ENCODE measurements around the gene MYORG.
"Not testable (repeated sequence)": the region's sequence is repeated elsewhere in the genome, so short reads cannot be mapped to it uniquely, and the experiment has no call there.

MYORG gene

GRCh38 chr9:34374339-34374738 lies 2.4 kb downstream of the MYORG start:
- no peak overlapping the region for H3K27ac ChIP-seq (ENCODE audit: low read length)
- H3K27me3 ChIP-seq (ENCODE audit: insufficient read depth, low read length), result peaks cover 31% of the 10 kb centered on the region
- no peak overlapping the region for H3K9ac ChIP-seq (ENCODE audit: low read depth, low read length)
- no peaks in the 10 kb centered on the region for H3K36me3 ChIP-seq (ENCODE audit: insufficient read depth, low read depth, low read length)
- no peaks in the 10 kb centered on the region for H3K9me3 ChIP-seq (ENCODE audit: insufficient read depth, low read depth, low read length)
- H3K4me1 ChIP-seq (ENCODE audit: insufficient read depth, low read length), result peaks cover 13% of the 10 kb centered on the region
- no peak overlapping the region for H3K4me3 ChIP-seq (ENCODE audit: low read length)

DNA sequence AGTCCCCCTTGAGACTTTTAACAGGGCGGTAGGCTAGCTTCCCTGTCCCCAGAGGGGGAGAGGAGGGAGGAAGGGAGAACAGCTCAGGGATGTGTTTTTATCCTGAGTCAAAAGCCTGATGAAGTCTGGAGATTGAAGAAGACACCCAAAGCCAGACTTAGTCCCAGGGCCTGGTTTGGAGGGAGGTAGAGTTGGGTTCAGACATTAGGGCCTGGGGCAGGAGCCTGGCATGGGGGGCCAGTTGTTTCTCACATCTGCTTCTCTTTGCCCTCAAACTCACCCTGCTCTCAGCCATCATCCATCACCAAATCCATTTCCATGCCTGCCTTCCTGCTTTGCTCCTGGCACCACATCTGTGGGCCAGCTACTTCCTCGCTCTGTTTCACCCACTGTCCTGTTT lies 2.9 kb downstream of the MYORG start:
- H3K27me3 ChIP-seq (ENCODE audit: insufficient read depth, low read length), result peaks cover 25% of the 10 kb centered on the region
- H3K4me1 ChIP-seq (ENCODE audit: insufficient read depth, low read length), result peaks cover 13% of the 10 kb centered on the region
- H3K36me3 ChIP-seq (ENCODE audit: insufficient read depth, low read depth, low read length), result no peaks in the 10 kb centered on the region
- no peak overlapping the region for H3K9ac ChIP-seq (ENCODE audit: low read depth, low read length)
- no peak overlapping the region for H3K4me3 ChIP-seq (ENCODE audit: low read length)
- no peaks in the 10 kb centered on the region for H3K9me3 ChIP-seq (ENCODE audit: insufficient read depth, low read depth, low read length)
- H3K27ac ChIP-seq (ENCODE audit: low read length), result no peak overlapping the region

DNA sequence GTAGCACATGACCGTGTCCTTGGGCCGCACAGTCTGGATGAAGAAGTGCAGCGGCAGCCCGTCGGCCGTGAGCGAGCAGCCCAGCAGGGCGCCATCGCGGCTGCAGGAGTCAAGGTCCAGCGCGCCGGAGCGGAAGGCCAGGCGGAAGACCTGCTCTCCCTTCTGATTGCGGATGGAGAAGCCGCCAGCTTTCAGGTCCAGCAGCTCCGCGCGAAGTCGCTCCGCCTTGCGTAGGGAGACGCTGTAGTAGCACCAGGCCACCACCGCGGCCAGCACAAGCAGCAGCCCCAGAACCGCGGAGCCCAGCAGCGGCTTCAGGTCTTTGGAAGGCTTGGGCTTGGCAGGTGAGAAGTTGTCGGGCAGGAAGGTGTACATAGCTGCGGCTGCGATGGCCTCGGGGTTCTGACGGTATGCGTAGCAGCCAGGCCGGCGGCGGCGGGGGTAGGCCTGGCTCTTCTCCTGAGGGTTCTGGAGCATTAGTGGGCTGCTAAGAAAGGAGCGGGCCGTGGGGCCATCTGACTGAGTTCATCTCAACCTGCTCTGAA lies 4.2 kb downstream of the MYORG start:
- Histone ChIP-seq H3K4me3 (ENCODE audit: low read length) (no peak overlapping the region), H3K9ac (ENCODE audit: low read depth, low read length) (no peak overlapping the region), H3K4me1 (ENCODE audit: insufficient read depth, low read length) (peaks cover 13% of the 10 kb centered on the region), H3K27me3 (ENCODE audit: insufficient read depth, low read length) (peaks cover 16% of the 10 kb centered on the region), H3K27ac (ENCODE audit: low read length) (no peak overlapping the region), H3K36me3 (ENCODE audit: insufficient read depth, low read depth, low read length) (no peaks in the 10 kb centered on the region), H3K9me3 (ENCODE audit: insufficient read depth, low read depth, low read length) (no peaks in the 10 kb centered on the region; the same call in 1 of the 2 replicates)

DNA sequence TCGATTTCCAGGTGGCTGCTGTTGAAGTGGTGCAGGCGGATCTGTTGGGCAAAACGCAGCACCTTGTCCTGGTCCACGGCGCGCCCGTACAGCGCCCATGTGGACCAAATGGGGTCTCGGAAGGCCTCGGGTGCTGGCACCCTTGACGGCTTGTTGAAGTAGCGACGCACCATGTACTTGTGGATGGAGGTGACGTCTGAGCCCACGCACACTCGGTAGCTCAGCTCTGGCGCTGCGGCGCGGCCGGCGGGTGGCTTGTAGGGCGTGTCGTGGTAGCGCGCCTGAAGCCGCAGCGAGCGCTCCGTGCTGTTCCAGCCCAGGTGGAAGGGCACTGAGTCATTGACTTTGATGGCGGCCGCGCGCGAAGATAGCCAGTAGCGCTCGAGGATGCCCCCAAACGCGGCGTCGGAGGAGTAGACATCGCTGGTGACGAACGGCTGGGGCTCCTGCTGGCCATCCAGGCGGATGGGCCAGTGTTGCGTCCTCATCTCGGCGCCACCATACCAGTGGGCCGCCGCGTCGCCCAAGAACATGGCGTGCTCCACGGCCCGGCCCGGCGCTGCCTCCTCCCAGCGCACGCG lies 4.7 kb downstream of the MYORG start:
- Histone ChIP-seq H3K9ac (ENCODE audit: low read depth, low read length) (no peak overlapping the region), H3K27me3 (ENCODE audit: insufficient read depth, low read length) (peaks cover 16% of the 10 kb centered on the region), H3K9me3 (ENCODE audit: insufficient read depth, low read depth, low read length) (no peaks in the 10 kb centered on the region; the same call in 1 of the 2 replicates), H3K36me3 (ENCODE audit: insufficient read depth, low read depth, low read length) (no peaks in the 10 kb centered on the region), H3K27ac (ENCODE audit: low read length) (no peak overlapping the region), H3K4me1 (ENCODE audit: insufficient read depth, low read length) (peaks cover 13% of the 10 kb centered on the region), H3K4me3 (ENCODE audit: low read length) (no peak overlapping the region)

DNA sequence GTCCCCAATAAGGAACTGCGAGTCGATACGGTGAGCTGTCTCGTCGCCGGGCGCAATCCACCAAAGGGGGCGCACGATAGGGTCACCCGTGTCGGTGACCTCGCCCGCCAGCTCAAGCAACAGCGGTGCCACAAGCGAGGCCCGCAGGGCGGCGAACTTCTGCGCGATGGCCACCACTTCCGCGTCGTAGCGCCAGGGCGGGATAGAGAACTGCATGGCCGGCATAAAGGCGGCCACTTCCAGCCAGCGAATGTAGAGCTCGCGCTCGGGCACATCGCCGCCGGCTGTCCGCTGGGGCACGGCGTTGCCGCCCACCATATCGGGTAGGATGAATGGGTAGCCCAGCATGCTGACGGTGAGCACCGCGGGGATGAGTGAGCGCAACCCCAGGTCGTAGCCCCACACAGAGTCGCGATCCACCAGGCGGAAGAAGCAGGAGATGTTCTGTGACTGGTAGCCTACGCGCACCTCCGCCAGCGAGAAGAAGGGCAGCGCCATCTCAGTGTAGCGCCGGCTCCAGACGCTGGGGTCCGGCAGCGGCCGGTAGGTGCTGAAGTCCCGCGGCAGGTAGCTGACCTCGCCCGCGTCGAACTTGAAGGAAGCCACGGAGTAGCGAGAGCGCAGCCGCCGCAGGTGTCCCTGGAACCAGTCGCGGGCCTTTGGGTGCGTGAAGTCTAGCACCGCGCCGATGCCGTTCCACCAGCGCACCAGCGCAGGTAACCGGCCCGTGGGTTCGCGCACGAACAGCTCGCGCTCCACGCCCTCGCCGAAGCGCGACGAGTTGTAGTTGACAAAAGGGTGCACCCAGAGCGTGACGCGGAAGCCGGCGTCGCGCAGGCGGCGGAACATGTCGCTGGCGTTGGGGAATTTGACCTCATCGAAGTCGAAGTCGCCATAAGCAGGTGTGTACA lies 5.5 kb downstream of the MYORG start:
- no peak overlapping the region for H3K27ac ChIP-seq (ENCODE audit: low read length)
- H3K4me3 ChIP-seq (ENCODE audit: low read length), result no peak overlapping the region
- no peaks in the 10 kb centered on the region; the same call in 1 of the 2 replicates for H3K9me3 ChIP-seq (ENCODE audit: insufficient read depth, low read depth, low read length)
- H3K9ac ChIP-seq (ENCODE audit: low read depth, low read length), result no peak overlapping the region
- H3K4me1 ChIP-seq (ENCODE audit: insufficient read depth, low read length), result peaks cover 13% of the 10 kb centered on the region
- H3K36me3 ChIP-seq (ENCODE audit: insufficient read depth, low read depth, low read length), result no peaks in the 10 kb centered on the region
- H3K27me3 ChIP-seq (ENCODE audit: insufficient read depth, low read length), result peaks cover 13% of the 10 kb centered on the region

DNA sequence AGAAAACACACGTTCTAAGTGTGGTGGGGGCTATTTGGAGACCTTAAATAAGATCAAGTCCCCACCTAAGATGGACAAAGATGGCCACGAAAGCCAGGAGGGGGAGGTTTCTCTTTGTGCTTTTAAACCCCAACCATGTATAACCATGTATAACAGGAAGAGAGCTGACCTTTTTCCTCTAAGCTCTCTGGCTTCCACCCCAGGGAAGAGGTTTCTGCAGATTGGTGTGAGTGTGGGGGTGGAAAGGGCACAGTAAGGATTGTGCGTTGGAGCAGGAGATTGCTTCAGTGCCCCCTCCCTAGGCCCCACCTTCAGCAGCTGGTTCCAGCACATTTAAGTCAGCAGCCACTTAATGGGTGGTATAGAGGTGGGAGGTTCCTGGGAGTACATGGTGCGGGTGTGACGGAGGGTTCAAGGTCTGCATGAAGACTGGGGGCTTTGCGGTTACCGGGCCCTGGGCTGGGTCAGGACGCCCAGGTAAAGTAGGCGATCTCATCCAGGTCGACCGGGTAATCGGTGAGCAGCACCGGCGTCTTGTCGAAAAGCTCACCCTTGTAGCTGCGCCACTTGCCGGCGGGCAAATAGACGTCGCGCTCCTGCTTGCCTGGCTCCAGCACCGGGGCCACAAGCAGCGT lies 6.2 kb downstream of the MYORG start:
- Histone ChIP-seq H3K4me3 (ENCODE audit: low read length) (no peak overlapping the region), H3K27me3 (ENCODE audit: insufficient read depth, low read length) (peaks cover 6% of the 10 kb centered on the region), H3K9me3 (ENCODE audit: insufficient read depth, low read depth, low read length) (no peaks in the 10 kb centered on the region; the same call in 1 of the 2 replicates), H3K9ac (ENCODE audit: low read depth, low read length) (no peak overlapping the region), H3K27ac (ENCODE audit: low read length) (no peak overlapping the region), H3K36me3 (ENCODE audit: insufficient read depth, low read depth, low read length) (no peaks in the 10 kb centered on the region), H3K4me1 (ENCODE audit: insufficient read depth, low read length) (peaks cover 7% of the 10 kb centered on the region)

- Histone ChIP-seq H3K4me3 (ENCODE audit: low read length) (no peak overlapping the region), H3K36me3 (ENCODE audit: insufficient read depth, low read depth, low read length) (no peaks in the 10 kb centered on the region), H3K4me1 (ENCODE audit: insufficient read depth, low read length) (peaks cover under 1% of the 10 kb centered on the region; the same call in 1 of the 2 replicates), H3K9me3 (ENCODE audit: insufficient read depth, low read depth, low read length) (no peaks in the 10 kb centered on the region; the same call in 1 of the 2 replicates), H3K9ac (ENCODE audit: low read depth, low read length) (no peak overlapping the region), H3K27me3 (ENCODE audit: insufficient read depth, low read length) (no peaks in the 10 kb centered on the region), H3K27ac (ENCODE audit: low read length) (no peak overlapping the region)
Observed at GRCh38 chr9:34369636-34370035, 7.1 kb downstream of the MYORG start.

GRCh38 chr9:34368796-34369195 lies 7.9 kb downstream of the MYORG start:
- not testable (repeated sequence) for H3K9me3 ChIP-seq (ENCODE audit: insufficient read depth, low read depth, low read length); H3K27me3 ChIP-seq (ENCODE audit: insufficient read depth, low read length); H3K9ac ChIP-seq (ENCODE audit: low read depth, low read length); H3K27ac ChIP-seq (ENCODE audit: low read length); H3K4me1 ChIP-seq (ENCODE audit: insufficient read depth, low read length); H3K36me3 ChIP-seq (ENCODE audit: insufficient read depth, low read depth, low read length); H3K4me3 ChIP-seq (ENCODE audit: low read length)

DNA sequence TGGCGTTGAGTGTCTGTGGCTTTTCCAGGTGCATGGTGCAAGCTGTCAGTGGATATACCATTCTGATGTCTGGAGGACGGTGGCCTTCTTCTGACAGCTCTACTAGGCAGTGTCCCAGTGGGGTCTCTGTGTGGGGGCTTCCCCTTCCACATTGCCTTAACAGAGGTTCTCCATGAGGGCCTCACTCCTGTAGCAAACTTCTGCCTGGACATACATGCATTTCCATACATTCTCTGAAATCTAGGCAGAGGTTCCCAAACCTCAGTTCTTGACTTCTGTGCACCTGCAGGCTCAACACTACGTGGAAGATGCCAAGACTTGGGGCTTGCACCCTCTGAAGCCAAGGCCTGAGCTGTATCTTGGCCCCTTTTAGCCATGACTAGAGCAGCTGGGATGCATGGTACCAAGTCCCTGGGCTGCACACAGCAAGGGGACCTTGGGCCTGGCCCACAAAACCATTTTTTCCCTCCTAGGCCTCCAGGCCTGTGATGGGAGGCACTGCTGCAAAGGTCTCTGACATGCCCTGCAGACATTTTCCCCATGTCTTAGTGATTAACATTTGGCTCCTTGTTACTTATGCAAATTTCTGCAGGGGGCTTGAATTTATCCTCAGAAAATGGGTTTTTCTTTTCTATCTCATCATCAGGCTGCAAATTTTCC lies 8.8 kb downstream of the MYORG start:
- not testable (repeated sequence) for H3K27me3 ChIP-seq (ENCODE audit: insufficient read depth, low read length); H3K36me3 ChIP-seq (ENCODE audit: insufficient read depth, low read depth, low read length); H3K27ac ChIP-seq (ENCODE audit: low read length); H3K4me3 ChIP-seq (ENCODE audit: low read length); H3K9ac ChIP-seq (ENCODE audit: low read depth, low read length); H3K9me3 ChIP-seq (ENCODE audit: insufficient read depth, low read depth, low read length)
- H3K4me1 ChIP-seq (ENCODE audit: insufficient read depth, low read length), result peaks cover 14% of the 10 kb centered on the region; the same call in 1 of the 2 replicates

GRCh38 chr9:34366365-34366764 lies 10.3 kb downstream of the MYORG start:
- H3K9ac ChIP-seq (ENCODE audit: low read depth, low read length), result no peak overlapping the region
- H3K36me3 ChIP-seq (ENCODE audit: insufficient read depth, low read depth, low read length), result no peaks in the 10 kb centered on the region
- peaks cover 19% of the 10 kb centered on the region; the same call in 1 of the 2 replicates for H3K4me1 ChIP-seq (ENCODE audit: insufficient read depth, low read length)
- H3K9me3 ChIP-seq (ENCODE audit: insufficient read depth, low read depth, low read length), result no peaks in the 10 kb centered on the region; the same call in 1 of the 2 replicates
- no peak overlapping the region for H3K27ac ChIP-seq (ENCODE audit: low read length)
- peaks cover 7% of the 10 kb centered on the region; the same call in 1 of the 2 replicates for H3K27me3 ChIP-seq (ENCODE audit: insufficient read depth, low read length)
- H3K4me3 ChIP-seq (ENCODE audit: low read length), result no peak overlapping the region

GRCh38 chr9:34365282-34365681 lies 11.4 kb downstream of the MYORG start:
- H3K4me1 ChIP-seq (ENCODE audit: insufficient read depth, low read length), result peaks cover 19% of the 10 kb centered on the region; the same call in 1 of the 2 replicates

More at GRCh38 chr9:34365282-34365681, 11.4 kb downstream of the MYORG start:
- no peak overlapping the region for H3K9ac ChIP-seq (ENCODE audit: low read depth, low read length)
- peaks cover 7% of the 10 kb centered on the region; the same call in 1 of the 2 replicates for H3K27me3 ChIP-seq (ENCODE audit: insufficient read depth, low read length)
- no peak overlapping the region for H3K4me3 ChIP-seq (ENCODE audit: low read length)
- H3K27ac ChIP-seq (ENCODE audit: low read length), result no peak overlapping the region
- no peaks in the 10 kb centered on the region; the same call in 1 of the 2 replicates for H3K9me3 ChIP-seq (ENCODE audit: insufficient read depth, low read depth, low read length)
- no peaks in the 10 kb centered on the region for H3K36me3 ChIP-seq (ENCODE audit: insufficient read depth, low read depth, low read length)

Measured in iPS-20b (cell line).